ENCODE data around the gene EGR2. TPM values are rescaled to one million over a fixed set of nuclear protein-coding genes. Genes with fewer than 3 reads are reported as not detected.

EGR2 gene
- total RNA-seq, 1 donor from 2014 or later = 1.2 TPM

DNA sequence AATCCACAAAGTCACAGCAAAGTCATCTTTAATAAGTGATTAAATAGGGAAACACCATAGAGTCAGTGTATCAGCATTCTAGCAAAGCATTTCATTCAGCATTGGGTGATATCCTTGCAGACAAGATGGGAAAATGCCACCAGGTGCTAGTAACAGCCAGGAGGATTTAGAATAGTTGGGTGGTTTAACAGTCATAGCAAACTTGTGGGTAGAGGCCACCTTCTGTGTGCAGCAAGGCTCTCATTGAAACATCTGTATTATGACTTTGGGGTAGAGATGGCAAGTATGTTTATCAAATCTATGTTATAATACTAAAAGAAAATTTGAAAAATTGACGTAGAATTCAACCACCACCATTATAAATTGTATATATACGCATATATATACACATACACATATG lies 38.0 kb downstream of the EGR2 start:
- DNase-seq (ENCODE audit: low spot score) = no peak
- TF ChIP-seq, protein P1, sequence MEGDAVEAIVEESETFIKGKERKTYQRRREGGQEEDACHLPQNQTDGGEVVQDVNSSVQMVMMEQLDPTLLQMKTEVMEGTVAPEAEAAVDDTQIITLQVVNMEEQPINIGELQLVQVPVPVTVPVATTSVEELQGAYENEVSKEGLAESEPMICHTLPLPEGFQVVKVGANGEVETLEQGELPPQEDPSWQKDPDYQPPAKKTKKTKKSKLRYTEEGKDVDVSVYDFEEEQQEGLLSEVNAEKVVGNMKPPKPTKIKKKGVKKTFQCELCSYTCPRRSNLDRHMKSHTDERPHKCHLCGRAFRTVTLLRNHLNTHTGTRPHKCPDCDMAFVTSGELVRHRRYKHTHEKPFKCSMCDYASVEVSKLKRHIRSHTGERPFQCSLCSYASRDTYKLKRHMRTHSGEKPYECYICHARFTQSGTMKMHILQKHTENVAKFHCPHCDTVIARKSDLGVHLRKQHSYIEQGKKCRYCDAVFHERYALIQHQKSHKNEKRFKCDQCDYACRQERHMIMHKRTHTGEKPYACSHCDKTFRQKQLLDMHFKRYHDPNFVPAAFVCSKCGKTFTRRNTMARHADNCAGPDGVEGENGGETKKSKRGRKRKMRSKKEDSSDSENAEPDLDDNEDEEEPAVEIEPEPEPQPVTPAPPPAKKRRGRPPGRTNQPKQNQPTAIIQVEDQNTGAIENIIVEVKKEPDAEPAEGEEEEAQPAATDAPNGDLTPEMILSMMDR (IDR thresholded peaks at IDR 0.05; ENCODE audit: unreplicated experiment) = no peak
- H3K9me3 Mint-ChIP-seq (ENCODE audit: unreplicated experiment) = no peaks in the 10 kb centered on the region
- H3K4me1 Mint-ChIP-seq (ENCODE audit: unreplicated experiment) = peaks cover 9% of the 10 kb centered on the region
- no peak overlapping the region for H3K4me3 Mint-ChIP-seq (ENCODE audit: unreplicated experiment)
- H3K36me3 Mint-ChIP-seq (ENCODE audit: low read depth, unreplicated experiment) = no peaks in the 10 kb centered on the region
- H3K27me3 Mint-ChIP-seq (ENCODE audit: unreplicated experiment) = no peaks in the 10 kb centered on the region
- no peak overlapping the region for H3K27ac Mint-ChIP-seq (ENCODE audit: unreplicated experiment)

DNA sequence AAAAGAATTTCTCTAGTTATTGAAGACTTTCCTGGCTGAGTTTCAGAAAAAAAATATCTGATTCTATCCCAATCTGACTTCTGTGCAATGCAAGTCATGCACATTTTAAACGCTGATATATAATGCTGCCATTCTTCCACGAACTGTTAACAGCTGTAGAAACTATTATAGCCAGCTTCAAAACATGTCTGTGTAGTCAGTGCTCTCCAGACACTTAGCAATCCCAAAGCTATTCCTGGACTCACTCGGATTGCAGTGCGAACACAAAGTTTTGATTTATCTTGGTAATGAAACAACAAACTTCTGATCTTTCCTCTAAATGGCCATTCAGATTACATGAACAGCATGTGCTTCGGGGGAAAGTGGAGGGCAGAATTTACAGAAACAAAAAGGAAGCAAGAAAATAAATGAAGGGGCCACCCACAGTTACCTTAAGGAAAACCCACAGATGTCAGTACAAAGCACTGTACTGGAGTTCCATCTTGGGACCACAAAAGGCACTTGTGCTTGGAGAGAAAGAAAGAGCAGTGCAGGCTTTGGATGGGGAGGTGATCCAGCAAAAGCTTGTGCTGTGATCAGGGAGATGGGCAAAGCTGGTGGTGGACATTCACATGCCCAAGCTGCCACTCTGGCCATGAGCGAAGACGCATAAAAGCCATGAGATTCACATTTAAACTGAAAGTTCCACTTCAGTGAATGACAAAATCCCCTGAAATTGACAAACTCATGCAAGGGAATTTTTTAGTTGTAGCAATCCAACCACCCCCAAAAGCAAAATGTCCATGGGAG lies 43.8 kb downstream of the EGR2 start:
- Mint-ChIP-seq H3K4me1 (ENCODE audit: unreplicated experiment) (peaks cover 24% of the 10 kb centered on the region), H3K4me3 (ENCODE audit: unreplicated experiment) (no peak overlapping the region), H3K27me3 (ENCODE audit: unreplicated experiment) (peaks cover 4% of the 10 kb centered on the region), H3K27ac (ENCODE audit: unreplicated experiment) (no peak overlapping the region), H3K36me3 (ENCODE audit: low read depth, unreplicated experiment) (peaks cover 5% of the 10 kb centered on the region), H3K9me3 (ENCODE audit: unreplicated experiment) (no peaks in the 10 kb centered on the region)
- TF ChIP-seq, protein P1 (IDR thresholded peaks at IDR 0.05; ENCODE audit: unreplicated experiment) = no peak
- no peak for DNase-seq (ENCODE audit: low spot score)

DNA sequence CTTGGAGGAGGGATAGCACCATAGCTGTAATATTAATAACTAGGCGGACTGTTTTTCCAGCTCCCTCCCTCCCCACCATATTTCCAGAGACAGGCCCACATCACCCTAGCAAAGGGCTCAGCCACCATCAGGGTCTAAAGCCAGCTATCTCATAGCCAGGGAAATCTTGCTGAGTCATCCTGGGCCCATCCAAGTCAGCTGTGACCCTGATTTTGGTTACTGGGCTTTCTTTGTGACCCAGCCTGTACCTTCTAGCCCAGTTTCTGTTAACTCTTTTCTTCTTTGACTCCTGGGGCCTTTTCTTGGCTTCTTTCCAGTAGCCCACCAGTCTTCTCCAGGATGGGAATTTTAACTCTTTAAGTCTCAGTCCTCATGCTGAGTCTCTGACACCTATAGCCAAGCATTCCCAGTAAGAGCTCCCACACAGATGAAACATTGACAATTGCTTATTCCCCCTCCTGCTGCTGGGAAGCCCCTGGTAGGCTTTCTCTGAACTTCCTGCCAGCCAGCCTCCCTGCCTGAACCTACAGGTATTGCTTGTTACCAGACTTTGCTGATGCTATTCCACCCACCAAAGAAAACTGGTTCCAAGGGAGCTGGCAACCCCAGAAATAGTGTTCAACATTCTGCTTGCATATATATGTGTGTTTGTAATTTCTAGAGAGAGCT lies 46.5 kb downstream of the EGR2 start:
- no peak overlapping the region for H3K4me3 Mint-ChIP-seq (ENCODE audit: unreplicated experiment)
- peaks cover 5% of the 10 kb centered on the region for H3K36me3 Mint-ChIP-seq (ENCODE audit: low read depth, unreplicated experiment)
- TF ChIP-seq, protein P1 (IDR thresholded peaks at IDR 0.05; ENCODE audit: unreplicated experiment) = no peak
- no peak for DNase-seq (ENCODE audit: low spot score)
- peaks cover 24% of the 10 kb centered on the region for H3K4me1 Mint-ChIP-seq (ENCODE audit: unreplicated experiment)
- H3K27me3 Mint-ChIP-seq (ENCODE audit: unreplicated experiment) = peaks cover 4% of the 10 kb centered on the region
- H3K27ac Mint-ChIP-seq (ENCODE audit: unreplicated experiment) = no peak overlapping the region
- H3K9me3 Mint-ChIP-seq (ENCODE audit: unreplicated experiment) = no peaks in the 10 kb centered on the region

DNA sequence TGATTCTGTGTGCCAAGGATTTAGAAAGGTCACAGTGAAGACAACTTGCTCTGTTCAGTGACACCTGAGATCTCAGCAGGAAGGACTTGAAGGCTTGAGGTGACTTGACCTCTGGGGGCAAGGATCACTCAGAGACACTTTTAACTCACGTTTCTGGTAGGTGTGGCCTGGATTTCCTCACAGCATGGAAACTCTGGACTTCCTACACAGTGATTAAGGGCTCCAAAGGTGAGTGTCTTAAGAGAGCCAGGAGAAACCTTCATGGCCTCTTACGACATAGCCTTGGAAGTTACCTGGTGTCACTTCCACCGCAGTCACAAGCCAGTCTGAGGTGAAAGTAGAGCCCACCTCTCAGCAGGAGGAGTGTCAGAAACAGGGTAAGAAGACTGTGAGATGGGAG lies 49.8 kb downstream of the EGR2 start:
- DNase-seq (ENCODE audit: low spot score) = no peak
- H3K9me3 Mint-ChIP-seq (ENCODE audit: unreplicated experiment) = no peaks in the 10 kb centered on the region
- H3K4me3 Mint-ChIP-seq (ENCODE audit: unreplicated experiment) = no peak overlapping the region
- TF ChIP-seq, protein P1 (IDR thresholded peaks at IDR 0.05; ENCODE audit: unreplicated experiment) = no peak
- H3K27ac Mint-ChIP-seq (ENCODE audit: unreplicated experiment) = no peak overlapping the region
- peaks cover 4% of the 10 kb centered on the region for H3K27me3 Mint-ChIP-seq (ENCODE audit: unreplicated experiment)
- H3K4me1 Mint-ChIP-seq (ENCODE audit: unreplicated experiment) = peaks cover 34% of the 10 kb centered on the region
- H3K36me3 Mint-ChIP-seq (ENCODE audit: low read depth, unreplicated experiment) = peaks cover 5% of the 10 kb centered on the region

DNA sequence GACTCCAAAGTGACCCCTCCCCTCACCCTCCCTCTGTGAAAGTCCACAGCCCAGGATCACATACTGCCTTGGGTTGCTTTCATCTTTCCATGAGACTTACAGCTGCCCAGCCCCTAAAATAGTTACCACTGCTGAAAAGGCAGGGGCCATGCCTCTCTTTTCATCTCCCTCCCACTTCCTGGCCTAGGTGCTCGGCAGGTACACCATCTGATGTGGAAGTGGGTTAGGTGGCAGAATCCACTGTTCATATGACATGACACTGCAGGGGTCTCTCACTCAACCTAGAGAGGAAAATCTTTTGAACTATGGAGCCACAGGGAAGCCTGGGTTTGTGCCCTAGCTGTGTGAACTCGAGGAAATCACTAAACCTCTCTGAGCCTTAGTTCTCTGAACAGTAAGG lies 50.4 kb downstream of the EGR2 start:
- Mint-ChIP-seq H3K4me1 (ENCODE audit: unreplicated experiment) (peaks cover 41% of the 10 kb centered on the region), H3K4me3 (ENCODE audit: unreplicated experiment) (no peak overlapping the region), H3K27me3 (ENCODE audit: unreplicated experiment) (peaks cover 4% of the 10 kb centered on the region), H3K9me3 (ENCODE audit: unreplicated experiment) (no peaks in the 10 kb centered on the region), H3K27ac (ENCODE audit: unreplicated experiment) (no peak overlapping the region), H3K36me3 (ENCODE audit: low read depth, unreplicated experiment) (peaks cover 5% of the 10 kb centered on the region)
- TF ChIP-seq, protein P1 (IDR thresholded peaks at IDR 0.05; ENCODE audit: unreplicated experiment) = no peak
- no peak for DNase-seq (ENCODE audit: low spot score)
